Cortex of kidney (tissue), 1 donor: Measurements from ENCODE around the gene B4GALT1.
"Not testable (repeated sequence)": the region's sequence is repeated elsewhere in the genome, so short reads cannot be mapped to it uniquely, and the experiment has no call there.

ENCODE experiments used
- DNase-seq: peaks from one replicate; lab custom pipeline; 2025; lab: John Stamatoyannopoulos, UW

Gene B4GALT1

DNA sequence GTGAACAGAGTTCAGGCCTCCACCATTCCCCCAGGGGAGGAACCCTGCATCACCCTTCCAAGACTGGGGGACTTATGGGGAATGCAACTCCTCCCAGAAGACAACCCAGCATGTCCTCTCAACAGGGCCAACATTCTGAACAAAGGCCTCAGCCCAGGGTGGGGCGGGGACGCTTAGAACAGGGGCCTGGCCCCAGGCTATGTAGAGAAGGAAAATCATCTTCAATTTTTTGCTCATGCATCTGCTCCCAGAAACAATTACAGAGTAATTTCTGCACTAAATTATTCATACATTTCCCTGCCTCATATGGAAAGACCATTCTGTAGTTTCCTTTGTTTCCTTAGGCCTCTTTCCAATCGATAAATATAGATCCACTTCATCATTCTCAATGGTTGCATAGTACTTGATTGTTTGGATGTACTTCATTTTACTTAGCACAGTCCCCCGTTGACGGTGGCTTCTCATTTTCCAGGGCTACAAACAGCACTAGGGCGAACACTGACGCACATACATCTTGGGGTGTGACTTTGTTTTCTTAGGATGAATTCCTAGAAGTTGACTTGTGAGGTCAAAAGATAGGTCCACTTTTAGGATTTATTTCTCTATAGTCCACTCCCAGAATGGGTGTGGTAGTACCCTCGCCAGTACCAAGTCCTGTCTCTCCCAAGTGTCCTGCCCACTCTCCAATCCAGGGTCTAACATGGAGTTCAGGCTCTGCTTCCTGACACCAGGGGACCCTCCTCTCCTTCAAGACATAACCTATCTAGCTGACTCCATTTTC is 63.4 kb downstream of the B4GALT1 start:
- no peak for DNase-seq

DNA sequence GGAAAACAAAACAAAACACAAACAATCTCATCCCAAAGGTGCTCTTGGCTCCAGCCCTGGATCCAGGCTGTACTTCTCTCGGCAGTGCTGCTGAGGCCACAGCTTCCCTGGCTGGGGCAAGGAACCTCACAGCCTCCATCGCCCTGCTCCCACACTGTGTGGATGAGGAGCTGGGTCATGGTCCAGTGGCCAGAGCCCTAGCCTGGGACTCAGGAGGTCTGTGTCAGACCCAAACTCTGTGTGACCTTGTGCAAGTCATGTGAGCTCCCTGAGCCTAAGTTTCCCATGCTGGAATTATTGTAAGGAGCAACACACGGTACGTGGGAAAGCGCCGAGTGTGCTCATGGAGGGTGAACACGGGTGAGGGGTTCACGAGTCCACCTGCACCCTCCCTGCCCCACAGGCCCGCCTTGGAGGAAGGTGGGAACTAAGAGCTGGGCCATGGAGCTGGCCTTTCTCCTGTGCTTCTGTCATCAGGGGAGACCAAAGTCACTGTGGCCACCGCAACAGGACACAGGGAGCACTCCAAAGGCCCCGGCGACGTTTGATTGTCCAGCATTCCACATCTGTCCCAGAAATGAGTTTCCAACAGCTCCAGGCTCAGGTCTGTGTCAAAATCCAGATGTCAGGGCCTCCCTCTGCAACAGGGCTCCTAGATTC is 64.5 kb downstream of the B4GALT1 start:
- DNase-seq = no peak

DNA sequence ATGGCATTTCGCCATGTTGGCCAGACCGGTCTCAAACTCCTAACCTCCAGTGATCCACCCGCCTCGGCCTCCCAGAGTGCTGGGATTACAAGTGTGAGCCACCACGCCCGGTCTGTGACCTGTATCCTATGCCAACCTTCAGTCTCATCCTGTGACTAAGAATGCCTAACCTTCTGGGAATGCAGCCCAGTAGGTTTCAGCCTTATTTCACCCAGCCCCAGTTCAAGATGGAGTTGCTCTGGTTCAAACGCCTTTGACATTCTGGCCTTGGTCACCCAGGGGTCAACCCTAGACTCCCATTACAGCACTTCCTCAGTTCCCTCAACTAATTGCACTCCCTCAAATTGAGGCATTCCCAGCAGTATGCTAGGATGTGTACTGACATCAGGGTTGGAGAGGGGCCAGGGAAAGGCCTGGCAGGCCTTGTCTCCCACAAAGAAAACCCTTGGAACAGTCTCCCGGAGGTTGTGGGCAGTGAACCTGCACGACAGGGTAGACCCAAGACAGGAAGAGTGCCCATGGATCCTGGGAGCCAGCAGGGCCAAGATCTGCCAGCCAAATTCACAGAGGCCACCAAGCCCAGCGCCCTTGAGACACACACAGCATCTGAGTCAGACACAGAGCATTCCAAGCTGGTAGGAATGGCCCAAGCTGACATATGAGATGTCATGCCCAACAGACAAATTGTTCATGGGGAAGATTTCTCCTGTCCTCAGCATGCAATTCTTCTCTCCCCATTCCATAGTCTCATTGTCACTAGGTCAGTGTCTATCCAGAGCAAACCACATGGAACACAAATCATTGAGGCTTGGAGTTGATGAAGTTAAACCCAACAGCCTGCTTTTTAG is 65.8 kb downstream of the B4GALT1 start:
- DNase-seq = no peak

DNA sequence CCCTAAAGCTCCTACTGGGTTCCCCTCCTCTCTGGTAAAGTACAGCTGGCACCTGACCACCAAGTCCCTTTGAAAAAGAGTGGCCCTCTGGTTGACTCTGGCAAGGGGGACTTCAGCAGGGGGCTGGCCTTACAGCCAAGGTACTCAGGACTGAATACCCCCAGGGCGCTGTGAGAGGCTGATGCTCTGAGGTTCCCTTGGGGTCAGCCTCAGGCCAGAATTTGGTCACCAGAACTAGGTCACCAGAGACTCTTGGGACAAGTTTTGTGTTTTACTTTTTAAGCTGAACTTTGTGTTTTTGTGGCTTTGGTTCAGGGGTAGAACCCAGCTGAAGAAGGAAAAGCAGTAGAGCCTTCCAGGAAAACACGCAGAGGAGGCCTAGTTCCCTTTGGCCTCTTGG is 67.4 kb downstream of the B4GALT1 start:
- DNase-seq = no peak

DNA sequence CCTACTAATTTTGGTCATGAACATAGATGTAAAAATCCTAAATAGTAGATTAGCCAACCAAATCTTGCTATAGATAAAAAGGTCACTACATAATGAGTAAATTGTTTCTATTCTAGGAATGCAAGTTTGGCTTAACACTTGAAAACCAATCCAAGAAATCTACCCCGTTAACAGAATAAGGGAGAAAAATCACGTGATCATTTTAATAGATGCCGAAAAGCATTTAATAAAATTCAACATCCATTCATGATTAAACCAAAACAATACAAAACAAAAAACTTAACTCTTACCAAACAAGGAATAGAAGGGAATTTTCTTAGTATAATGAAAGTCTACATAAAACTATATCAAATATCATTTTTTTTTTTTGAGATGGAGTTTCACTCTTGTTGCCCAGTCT is 69.9 kb downstream of the B4GALT1 start:
- DNase-seq = no peak

DNA sequence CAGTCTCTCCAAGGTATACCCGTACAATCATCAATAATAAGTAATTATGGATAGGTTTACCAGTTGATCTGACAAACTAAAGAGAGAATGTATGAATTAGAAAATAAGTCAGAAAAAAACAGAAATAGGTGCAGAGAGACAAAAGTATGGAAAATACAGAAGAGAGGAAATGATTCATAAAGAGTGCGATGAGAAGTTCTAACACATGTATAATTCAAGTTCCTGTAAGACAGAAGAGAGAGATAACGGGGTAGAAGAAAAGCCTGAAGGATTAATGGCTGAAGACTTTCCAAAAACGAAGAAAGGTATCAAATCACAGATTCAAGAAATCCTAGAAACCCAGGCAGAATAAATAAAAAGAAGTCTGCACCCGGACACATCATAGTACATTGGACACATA is 74.5 kb downstream of the B4GALT1 start:
- no peak for DNase-seq

DNA sequence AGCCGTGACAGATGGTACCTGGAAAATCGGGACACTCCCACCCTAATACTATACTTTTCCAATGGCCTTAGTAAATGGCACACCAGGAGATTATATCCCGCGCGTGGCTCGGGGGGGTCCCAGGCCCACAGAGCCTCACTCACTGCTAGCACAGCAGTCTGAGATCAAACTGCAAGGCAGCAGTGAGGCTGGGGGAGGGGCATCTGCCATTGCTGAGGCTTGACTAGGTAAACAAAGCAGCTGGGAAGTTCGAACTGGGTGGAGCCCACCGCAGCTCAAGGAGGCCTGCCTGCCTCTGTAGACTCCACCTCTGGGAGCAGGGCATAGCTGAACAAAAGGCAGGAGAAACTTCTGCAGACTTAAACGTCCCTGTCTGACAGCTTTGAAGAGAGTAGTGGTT is 81.5 kb downstream of the B4GALT1 start:
- DNase-seq = not testable (repeated sequence)

DNA sequence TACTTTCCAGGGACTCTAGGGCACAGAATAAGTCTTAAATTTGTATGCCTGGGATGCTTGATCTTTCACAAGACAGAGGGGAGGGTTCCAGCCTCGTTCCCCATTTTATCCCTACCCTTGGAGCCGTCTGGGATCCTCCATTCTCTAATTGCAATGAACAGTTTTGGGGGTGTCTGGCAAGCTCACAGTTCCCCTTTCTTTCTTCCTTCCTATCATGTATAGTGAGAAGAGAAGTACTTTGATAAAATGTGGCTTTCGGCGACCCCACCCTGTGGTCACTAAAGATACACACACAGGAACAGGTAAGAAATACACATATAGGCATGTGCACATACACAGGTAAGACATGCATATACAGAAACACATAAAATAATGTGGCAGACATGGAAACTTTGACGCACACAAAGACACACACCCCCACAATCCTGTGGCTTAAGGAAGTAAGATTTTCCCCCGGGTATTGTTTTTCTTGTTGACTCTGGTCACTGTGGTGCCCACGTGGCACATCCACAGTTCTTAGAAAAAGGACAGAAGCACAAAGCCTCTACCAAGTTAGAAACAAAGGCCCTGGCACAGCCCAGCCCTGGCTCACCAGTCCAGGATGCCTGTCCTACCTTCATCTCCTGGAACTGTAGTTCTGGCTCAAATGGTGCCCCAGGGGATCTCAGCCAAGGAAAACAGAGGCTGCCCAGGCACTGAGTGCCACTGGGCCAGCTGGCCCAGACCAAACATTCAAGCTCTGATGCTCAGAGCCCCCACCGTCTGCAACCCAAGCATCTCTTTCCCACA is 84.4 kb downstream of the B4GALT1 start:
- no peak for DNase-seq

DNA sequence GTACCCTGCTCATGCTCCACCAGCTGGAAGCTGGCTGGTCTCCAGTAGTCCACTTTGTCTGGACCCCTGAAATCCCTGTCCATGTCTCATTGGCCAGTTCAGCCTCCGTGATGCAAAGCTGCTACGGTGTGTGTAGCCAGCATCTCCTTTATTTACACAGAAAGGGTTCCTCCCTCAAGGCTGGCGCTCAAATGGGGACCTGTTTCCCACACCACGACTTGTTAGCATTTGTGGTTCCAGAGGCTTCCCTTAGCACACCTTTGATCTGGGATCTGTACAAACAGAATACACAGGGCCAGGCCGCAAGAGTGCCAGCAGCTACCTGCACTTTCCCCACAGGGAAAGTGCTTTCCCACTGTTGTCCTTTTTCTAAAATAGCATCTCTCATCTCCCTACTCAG is 85.0 kb downstream of the B4GALT1 start:
- no peak for DNase-seq

DNA sequence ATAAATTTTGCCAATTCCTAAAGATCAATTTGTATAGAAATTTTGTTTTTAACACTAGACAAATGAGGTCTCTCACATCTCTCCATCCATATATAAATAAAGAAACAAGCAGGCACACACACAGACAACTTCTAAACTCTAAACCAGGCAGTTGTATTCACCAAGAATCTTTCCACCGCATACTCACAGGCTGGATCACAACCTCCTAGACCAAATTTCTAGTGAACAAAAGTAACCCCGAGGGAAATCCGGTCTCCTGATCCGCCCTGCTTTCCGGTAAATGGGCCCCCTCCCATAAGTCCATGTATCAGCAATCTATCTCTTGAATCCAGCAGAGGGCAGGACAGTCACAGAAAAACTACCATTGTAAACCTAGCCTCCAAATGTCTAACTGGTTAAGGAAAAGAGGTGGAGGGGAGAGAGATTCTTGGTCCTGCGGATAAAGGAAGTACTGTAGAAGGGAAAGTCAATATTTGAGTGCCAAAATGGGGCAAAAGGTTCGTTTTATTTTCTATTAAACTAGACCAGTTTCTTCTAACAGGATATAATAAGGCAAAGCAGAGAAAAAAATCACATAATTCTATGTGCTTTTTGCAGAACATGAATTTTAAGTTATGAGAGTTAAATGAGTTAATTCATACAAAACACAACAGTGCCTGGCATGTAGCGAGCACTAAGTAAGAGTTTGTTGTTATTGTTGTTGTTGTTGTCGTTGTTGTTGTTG is 85.8 kb downstream of the B4GALT1 start:
- no peak for DNase-seq

DNA sequence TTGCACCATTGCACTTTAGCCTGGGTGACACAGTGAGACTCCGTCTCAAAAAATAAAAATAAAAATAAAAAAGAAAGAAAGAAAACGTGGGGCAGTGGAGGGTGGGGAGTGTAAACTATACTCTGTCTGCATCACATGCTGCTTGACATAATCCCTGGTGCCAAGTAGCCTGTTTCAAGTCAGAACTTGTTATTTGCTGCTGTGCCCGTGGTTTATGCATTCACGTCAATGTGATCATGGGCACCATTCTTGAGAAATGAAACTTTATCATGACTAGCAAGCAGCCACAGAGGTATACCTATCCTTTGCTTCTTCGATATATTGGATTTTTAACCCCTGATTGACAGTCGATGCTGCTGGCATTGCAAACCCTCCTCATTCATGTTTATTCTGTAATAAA is 86.6 kb downstream of the B4GALT1 start:
- DNase-seq = no peak

DNA sequence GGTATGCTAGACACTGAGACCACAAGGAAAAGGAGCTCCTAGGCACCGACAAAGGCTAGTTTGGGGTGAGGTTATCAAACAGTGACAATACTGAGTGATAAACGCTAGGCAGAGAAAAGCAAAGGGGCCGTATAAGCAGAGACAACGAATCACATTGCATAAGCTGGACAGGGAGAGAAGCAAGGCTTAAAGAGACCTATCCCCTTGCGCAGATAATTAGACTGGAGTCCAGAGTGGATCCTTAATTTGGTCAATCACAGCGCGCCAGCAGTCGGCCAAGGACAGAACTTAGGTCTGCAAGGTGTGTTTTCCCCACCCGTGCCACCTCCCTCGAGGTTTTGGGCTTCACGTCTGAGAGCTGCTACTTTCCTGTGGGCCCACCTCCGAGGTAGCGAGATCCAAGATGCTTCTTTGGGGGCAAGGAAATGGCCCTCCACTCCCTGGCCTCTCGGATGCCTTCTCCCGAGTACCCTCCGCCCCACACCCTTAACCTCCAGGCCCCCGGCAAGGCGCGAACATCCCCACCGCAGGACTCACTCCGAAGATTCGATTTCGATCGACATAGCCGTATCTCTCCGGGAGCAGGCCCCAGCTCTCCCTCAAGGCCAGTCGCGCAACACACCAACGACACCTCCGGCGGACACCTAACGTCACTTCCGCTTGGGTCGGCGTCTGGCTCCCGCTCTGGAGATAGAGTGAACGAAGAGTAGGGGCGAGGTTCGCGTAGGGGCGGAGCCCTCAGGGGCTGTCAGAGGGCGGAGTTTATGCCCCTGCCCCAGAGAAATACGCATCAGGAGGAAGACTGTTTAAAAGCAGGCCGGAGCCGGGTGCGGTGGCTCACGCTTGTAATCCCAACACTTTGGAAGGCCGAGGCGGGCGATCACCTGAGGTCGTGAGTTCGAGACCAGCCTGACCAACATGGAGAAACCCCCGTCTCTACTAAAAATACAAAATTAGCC is 90.8 kb downstream of the B4GALT1 start, which contains the start of gene SMU1:
Gene SMU1, minus strand, starts transcription at position 629 of the 959 bp plus-strand sequence. Its CDS starts 66 bp downstream, at position 563.
- DNase-seq = no peak

DNA sequence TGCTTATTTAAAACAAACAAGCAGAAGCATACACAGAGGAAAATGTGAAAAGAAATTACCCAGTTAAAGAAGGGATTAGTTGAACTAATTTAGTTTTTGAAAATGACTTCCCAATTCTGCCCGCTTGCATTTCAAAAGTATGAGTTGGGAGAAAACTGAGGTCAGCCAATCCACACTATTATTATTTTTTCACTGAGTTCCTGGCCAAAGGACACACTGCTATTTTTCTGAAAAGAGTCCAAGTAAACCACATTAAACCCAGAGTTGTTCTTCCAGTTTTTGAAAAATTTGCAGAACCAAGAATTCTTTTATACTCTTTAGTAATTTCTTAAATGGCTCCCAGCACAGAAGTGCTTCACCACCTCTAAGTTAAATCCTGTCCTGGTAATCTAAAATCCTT is 98.1 kb downstream of the B4GALT1 start:
- no peak for DNase-seq

DNA sequence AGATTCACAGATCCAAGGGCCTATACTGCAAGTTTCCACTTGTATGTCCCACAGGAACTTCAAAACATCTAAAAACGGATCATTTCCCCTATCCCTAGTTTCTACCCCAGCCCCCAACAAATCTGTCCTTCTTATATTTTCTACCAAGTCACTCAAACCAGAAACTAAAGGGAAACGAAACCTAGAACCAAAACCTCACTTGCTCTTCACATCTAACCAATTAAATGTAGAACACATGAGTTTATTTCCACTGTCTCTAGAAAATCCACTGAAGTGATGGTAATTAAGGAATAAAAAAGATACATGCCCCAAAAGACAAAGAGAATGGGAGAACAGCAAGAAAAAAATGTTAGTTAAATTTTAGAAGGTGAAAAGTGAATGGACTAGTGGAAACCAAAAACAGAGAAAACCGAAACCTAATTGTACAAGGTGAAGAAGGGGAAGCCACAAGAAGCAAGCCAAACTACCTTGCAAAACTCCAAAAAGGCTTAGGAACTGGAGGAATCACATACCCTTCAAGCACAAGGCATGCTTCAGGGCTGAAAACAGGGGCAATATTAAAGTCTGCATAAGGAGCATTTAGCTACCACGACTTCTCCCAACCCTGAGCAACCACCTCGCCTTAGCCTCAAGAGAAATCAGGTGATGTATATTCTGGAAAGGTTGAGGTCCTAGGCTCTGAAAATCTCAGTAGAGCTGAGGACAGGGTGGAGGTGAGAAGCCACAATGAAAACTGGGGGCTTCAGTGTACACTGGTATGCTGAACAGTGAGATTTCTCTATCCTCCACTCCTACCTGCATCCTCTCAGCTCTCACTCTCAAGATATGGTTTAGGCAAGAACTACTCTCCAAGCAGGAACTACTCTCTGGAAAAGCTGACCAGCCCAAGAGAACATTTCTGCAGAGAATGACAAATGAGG is 101.7 kb downstream of the B4GALT1 start:
- DNase-seq = no peak
